NCI-H82 (cell line): ENCODE measurements around the gene ACTR5.

Experiments used
- DNase-seq: peaks from one replicate; lab custom pipeline; 2025; lab: John Stamatoyannopoulos, UW

Gene ACTR5

GRCh38 chr20:38748097-38748860, at the start of gene ACTR5:
ACTR5 (plus strand) TSS chr20:38748460; CDS start chr20:38748479, 19 bp downstream.
- peak; percentile 96 for DNase-seq

- DNase-seq, result no peak
Measured at GRCh38 chr20:38698541-38698940, 49.7 kb upstream of the ACTR5 start.

- DNase-seq, result no peak
Measured at GRCh38 chr20:38700141-38700540, 48.1 kb upstream of the ACTR5 start.

GRCh38 chr20:38700926-38701325, 47.3 kb upstream of the ACTR5 start:
- no peak for DNase-seq

GRCh38 chr20:38703526-38703925, 44.7 kb upstream of the ACTR5 start:
- no peak for DNase-seq

GRCh38 chr20:38704136-38704535, 44.1 kb upstream of the ACTR5 start:
- no peak for DNase-seq

- DNase-seq, result peak; percentile 70
Measured at GRCh38 chr20:38706509-38706908, 41.8 kb upstream of the ACTR5 start.

- DNase-seq, result peak; percentile 6
Measured at GRCh38 chr20:38714308-38714707, 34.0 kb upstream of the ACTR5 start.

GRCh38 chr20:38715646-38716045, 32.6 kb upstream of the ACTR5 start:
- no peak for DNase-seq

GRCh38 chr20:38722683-38723016, 25.6 kb upstream of the ACTR5 start:
- no peak for DNase-seq

GRCh38 chr20:38723017-38723847, 25.0 kb upstream of the ACTR5 start:
- no peak for DNase-seq

GRCh38 chr20:38723848-38724625, 24.2 kb upstream of the ACTR5 start, which contains the start of gene SLC32A1:
SLC32A1 (plus strand) TSS chr20:38724486; CDS start chr20:38724725, 239 bp downstream.
- DNase-seq, result peak; percentile 34

GRCh38 chr20:38724626-38725147, 23.6 kb upstream of the ACTR5 start:
- DNase-seq, result no peak

- peak; percentile 31 for DNase-seq
Measured at GRCh38 chr20:38725148-38725901, 22.9 kb upstream of the ACTR5 start.

GRCh38 chr20:38725931-38726803, 22.1 kb upstream of the ACTR5 start:
- peak; percentile 92 for DNase-seq

- peak; percentile 64 for DNase-seq
Measured at GRCh38 chr20:38726804-38727606, 21.3 kb upstream of the ACTR5 start.

- no peak for DNase-seq
Measured at GRCh38 chr20:38727607-38728190, 20.6 kb upstream of the ACTR5 start.

GRCh38 chr20:38728191-38728781, 20.0 kb upstream of the ACTR5 start:
- no peak for DNase-seq
